GM10266 (cell line): ENCODE measurements around the gene LYPD6B.

Experiments
- DNase-seq: peaks from one replicate; pipeline ENCODE4 v3.0.0; 2012; ENCODE audit errors: extremely low spot score
- TF ChIP-seq, protein P1 (sequence below): IDR thresholded peaks from 2 replicates; pipeline ENCODE4 v1.5.1; 2012; ENCODE audit warnings: mild to moderate bottlenecking, low read depth; ENCODE audit not compliant: control insufficient read depth, insufficient read depth; ENCODE audit errors: missing control alignments

The LYPD6B gene

DNA sequence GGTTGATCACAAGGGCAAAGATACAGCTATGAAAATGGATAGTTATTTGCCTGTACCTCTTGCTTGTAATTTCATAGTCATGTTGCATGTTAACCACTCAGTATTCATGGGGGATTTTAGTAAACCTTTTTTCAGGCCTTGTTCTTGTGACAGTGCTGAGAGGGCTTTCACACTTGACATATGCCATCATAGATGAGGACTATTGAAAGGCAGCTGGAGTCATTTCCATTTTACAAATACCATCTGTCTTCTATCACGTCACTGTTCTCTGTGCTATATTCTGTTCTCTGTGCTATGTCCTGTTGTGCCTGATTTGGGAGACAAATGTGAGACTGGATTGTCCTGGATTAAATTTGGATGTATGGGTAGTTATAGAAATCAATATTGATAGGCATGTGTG is 131.7 kb downstream of the LYPD6B start:
- no peak for DNase-seq
- TF ChIP-seq, protein P1, sequence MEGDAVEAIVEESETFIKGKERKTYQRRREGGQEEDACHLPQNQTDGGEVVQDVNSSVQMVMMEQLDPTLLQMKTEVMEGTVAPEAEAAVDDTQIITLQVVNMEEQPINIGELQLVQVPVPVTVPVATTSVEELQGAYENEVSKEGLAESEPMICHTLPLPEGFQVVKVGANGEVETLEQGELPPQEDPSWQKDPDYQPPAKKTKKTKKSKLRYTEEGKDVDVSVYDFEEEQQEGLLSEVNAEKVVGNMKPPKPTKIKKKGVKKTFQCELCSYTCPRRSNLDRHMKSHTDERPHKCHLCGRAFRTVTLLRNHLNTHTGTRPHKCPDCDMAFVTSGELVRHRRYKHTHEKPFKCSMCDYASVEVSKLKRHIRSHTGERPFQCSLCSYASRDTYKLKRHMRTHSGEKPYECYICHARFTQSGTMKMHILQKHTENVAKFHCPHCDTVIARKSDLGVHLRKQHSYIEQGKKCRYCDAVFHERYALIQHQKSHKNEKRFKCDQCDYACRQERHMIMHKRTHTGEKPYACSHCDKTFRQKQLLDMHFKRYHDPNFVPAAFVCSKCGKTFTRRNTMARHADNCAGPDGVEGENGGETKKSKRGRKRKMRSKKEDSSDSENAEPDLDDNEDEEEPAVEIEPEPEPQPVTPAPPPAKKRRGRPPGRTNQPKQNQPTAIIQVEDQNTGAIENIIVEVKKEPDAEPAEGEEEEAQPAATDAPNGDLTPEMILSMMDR = no peak

DNA sequence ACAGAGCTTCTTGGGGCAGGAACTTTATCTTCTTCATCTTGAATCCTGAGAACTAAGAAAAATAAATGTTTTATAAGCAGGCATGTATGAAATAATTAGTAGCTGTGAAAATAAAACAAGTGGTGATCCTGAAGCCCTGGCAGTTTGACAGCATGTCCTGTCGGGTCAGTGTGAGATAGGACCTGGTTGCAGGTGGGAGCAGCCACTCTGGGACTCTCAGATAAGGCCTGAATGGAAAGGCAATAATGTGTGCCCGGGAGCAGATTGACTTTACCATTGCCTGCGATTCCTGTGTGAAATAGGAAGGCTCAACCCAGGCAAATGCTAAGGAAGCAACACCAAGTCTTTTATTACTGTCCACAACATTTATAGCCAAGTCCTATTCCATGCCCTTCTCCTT is 132.4 kb downstream of the LYPD6B start:
- TF ChIP-seq, protein P1 = no peak
- no peak for DNase-seq

DNA sequence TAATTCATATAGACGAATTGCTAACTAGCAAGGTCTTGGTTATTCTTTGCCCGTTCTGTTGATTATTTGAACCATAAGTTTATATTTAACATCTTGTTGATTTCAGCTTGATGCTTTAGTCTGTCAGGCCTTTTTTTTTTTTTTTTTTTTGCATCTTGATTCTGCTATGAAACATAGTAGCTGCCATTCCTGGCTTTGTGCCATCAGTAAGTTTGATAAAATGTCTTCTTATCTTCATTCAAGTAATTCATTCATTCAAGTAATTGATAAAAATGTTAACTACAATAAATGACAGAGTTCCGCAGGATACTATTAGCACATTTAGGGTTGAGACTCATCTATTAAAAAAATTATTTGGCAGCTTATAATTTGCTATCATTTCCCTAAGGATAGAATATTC is 134.7 kb downstream of the LYPD6B start:
- TF ChIP-seq, protein P1 = no peak
- no peak for DNase-seq

DNA sequence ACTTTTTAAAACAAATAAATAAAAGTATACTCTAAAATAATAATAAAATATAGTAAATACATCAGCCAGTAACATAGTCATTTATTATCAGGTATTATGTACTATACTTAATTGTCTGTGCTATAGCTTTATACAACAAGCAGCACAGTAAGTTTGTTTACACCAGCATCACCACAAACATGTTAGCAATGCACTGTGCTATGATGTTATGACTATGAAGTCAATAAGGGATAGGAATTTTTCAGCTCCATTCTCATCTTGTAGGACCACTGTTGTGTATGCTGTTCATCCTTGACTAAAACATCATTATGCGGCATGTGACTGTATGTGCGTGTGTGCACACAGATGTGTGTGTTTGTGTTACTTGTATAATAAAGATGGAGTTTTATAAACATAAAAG is 137.5 kb downstream of the LYPD6B start:
- TF ChIP-seq, protein P1 = no peak
- DNase-seq = no peak

DNA sequence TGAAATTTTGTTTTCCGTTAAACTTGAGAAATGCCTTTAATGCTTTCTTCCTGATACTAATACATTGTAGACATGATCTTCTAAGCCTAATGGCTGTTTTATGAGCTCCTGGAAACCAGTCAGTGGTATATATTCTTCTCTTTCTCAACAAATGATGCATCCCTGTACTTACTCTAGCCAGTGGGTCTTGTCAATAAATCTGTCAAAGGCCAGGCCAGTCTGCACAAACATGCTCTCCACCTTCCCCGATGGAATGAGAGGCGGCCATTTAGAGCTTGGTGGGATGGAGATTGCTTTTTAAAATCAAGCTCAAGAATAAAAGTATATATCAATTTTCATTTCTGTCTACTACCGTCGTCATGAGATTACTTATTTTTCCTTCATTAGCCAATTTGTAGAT is 140.1 kb downstream of the LYPD6B start:
- DNase-seq = no peak
- TF ChIP-seq, protein P1 = no peak

DNA sequence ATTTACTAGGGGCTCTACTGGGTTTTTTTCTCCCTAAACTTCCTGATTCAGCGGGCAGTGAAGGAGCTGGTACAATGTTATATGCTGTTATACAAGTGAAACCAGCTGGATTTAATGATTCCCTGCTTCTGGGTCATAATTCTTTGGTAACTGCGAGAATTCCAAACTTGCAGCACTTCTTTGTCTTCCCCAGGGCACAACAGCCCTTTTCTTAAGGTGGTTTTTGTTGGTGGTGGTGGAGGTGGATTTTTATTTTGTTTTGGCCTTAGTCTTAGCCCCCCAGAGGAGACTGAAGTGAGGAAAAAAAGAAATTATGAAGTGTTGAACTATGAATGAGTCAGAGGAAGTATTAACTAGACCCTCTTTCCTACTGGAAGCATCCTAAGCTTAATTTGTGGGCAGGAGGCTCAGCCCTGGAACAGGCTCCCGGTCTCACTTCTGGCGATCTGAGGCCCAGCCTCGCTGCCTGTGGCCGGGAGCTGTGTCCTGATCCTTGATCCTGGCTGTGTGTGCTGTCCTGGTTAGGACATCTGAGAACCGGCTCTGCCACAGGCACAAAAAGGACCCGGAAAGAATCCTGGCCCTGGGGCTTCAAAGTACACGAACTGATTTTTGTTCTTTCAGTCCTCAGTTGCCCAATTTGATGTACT is 141.9 kb downstream of the LYPD6B start:
- no peak for DNase-seq
- TF ChIP-seq, protein P1 = no peak

DNA sequence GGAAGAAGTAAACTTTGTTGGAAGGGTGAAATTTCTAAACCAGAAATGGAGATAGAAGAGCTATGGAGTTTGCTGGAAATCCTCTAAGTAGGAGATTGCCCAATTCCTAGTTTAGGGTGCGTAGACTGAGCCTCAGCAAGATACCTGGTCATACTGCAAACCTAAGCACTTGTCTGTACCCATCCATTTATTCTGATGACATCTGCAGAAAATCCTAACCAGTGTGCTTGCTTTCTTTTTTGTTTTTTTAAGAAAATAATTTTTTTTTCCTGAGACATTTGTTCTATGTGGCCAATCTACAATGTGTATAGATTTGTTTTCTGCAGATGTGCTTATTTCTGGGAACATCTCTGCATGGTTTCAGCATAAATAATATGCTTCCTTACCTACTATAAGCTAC is 144.7 kb downstream of the LYPD6B start:
- TF ChIP-seq, protein P1 = no peak
- DNase-seq = no peak
